Measurements from ENCODE around the gene TYSND1. TPM values are rescaled to one million over a fixed set of nuclear protein-coding genes. Genes with fewer than 3 reads are reported as not detected.
"Not testable (repeated sequence)": the region's sequence is repeated elsewhere in the genome, so short reads cannot be mapped to it uniquely, and the experiment has no call there.

The TYSND1 gene
- total and polyA plus RNA-seq, 2 donors from 2014 or later = 12.9 to 13.8 TPM

GRCh38 chr10:70186090-70186489, 39.6 kb upstream of the TYSND1 start:
- Histone ChIP-seq H3K27me3 (ENCODE audit: control insufficient read depth, insufficient read depth, low read length) (no peaks in the 10 kb centered on the region), H3K9me3 (ENCODE audit: control insufficient read depth in 2 of 3, insufficient read depth in 1 of 3, low read length in 3 of 3) (no peaks in the 10 kb centered on the region), H3K4me1 (ENCODE audit: control insufficient read depth in 2 of 3, insufficient read depth in 2 of 3, low read depth in 1 of 3, low read length in 3 of 3) (no peaks in the 10 kb centered on the region), H3K27ac (ENCODE audit: low read depth in 2 of 2, low read length in 2 of 2) (no peak overlapping the region), H3K9ac (ENCODE audit: low read length in 3 of 3) (no peak overlapping the region), H3K4me3 (ENCODE audit: low read length in 3 of 3) (no peak overlapping the region), H3K36me3 (ENCODE audit: control insufficient read depth in 2 of 3, insufficient read depth in 3 of 3, low read length in 3 of 3) (no peaks in the 10 kb centered on the region)
- FAIRE-seq (no peak), DNase-seq (no peak)
- TF ChIP-seq CTCF (IDR thresholded peaks at IDR 0.05; ENCODE audit: borderline replicate concordance, extremely low read depth, insufficient read depth) = no peak
- intact Hi-C loops (cut with DNase I) = no loop called here

DNA sequence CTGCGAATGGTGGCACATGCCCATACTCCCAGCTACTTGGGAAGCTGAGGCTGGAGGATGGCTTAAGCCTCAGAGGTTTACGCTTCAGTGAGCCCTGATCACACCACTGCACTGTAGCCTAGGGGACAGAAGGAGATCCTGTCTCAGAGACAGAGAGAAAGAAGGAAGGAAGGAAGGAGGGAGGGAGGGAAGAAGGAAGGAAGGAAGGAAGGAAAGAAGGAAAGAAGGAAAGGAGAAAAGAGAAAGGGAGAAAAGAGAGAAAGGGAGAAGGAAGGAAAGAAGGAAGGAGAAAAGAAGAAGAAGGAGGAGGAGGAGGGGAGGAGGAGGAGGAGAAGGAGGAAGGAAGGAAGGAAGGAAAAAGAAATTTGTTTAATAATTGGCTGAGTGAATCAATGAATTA, 36.8 kb upstream of the TYSND1 start:
- Histone ChIP-seq H3K9ac (ENCODE audit: low read length in 3 of 3) (no peak overlapping the region), H3K27ac (ENCODE audit: low read depth in 2 of 2, low read length in 2 of 2) (no peak overlapping the region), H3K9me3 (ENCODE audit: control insufficient read depth in 2 of 3, insufficient read depth in 1 of 3, low read length in 3 of 3) (no peaks in the 10 kb centered on the region), H3K36me3 (ENCODE audit: control insufficient read depth in 2 of 3, insufficient read depth in 3 of 3, low read length in 3 of 3) (no peaks in the 10 kb centered on the region), H3K27me3 (ENCODE audit: control insufficient read depth, insufficient read depth, low read length) (no peaks in the 10 kb centered on the region), H3K4me1 (ENCODE audit: control insufficient read depth in 2 of 3, insufficient read depth in 2 of 3, low read depth in 1 of 3, low read length in 3 of 3) (no peaks in the 10 kb centered on the region), H3K4me3 (ENCODE audit: low read length in 3 of 3) (no peak overlapping the region)
- FAIRE-seq (no peak), DNase-seq (no peak)
- intact Hi-C loops (cut with DNase I) = no loop called here
- TF ChIP-seq CTCF (IDR thresholded peaks at IDR 0.05; ENCODE audit: borderline replicate concordance, extremely low read depth, insufficient read depth) = no peak

DNA sequence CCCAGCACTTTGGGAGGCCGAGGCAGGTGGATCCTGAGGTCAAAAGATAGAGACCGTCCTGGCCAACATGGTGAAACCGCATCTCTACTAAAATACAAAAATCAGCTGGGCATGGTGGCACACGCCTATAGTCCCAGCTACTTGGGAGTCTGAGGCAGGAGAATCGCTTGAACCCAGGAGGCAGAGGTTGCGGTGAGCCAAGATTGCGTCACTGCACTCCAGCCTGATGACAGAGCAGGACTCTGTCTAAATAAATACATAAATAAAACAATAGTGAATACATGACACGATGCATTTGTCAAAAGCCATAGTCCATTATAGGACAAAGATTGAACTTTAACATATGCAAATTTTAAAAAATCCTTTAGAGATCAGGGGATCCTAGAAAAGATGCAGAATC, 32.7 kb upstream of the TYSND1 start:
- DNase-seq; H3K36me3 ChIP-seq (ENCODE audit: control insufficient read depth in 2 of 3, insufficient read depth in 3 of 3, low read length in 3 of 3); H3K4me3 ChIP-seq (ENCODE audit: low read length in 3 of 3); H3K27me3 ChIP-seq (ENCODE audit: control insufficient read depth, insufficient read depth, low read length); FAIRE-seq; H3K9ac ChIP-seq (ENCODE audit: low read length in 3 of 3); H3K27ac ChIP-seq (ENCODE audit: low read depth in 2 of 2, low read length in 2 of 2); H3K4me1 ChIP-seq (ENCODE audit: control insufficient read depth in 2 of 3, insufficient read depth in 2 of 3, low read depth in 1 of 3, low read length in 3 of 3); intact Hi-C loops (cut with DNase I); H3K9me3 ChIP-seq (ENCODE audit: control insufficient read depth in 2 of 3, insufficient read depth in 1 of 3, low read length in 3 of 3): not testable (repeated sequence)

DNA sequence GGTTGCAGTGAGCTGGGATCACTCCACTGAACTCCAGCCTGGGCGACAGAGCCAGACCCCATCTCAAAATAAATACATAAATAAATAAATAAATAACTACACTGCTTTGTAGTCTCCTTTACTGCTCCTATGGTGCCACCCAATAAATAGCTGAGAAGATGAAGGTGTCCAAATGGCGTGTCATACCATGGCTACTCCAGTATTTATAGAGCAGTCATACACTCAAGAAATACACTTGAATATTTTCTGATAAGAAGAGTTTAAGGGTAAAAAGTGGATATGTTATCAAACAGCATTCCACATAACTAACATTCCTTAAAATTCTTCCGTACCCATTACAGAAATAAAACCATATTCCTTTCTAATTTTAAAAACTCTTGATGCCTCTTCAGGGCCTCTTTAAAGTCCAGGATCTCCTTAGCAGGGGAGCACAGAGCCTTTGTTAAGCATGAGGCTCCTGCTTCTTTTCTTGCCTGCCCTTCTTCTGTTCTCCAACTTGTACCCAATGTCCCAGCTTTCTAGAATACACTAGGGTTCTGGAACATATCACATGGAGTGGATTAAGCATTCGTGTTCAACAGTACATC, 31.7 kb upstream of the TYSND1 start:
- Histone ChIP-seq H3K9ac (ENCODE audit: low read length in 3 of 3) (no peak overlapping the region), H3K4me1 (ENCODE audit: control insufficient read depth in 2 of 3, insufficient read depth in 2 of 3, low read depth in 1 of 3, low read length in 3 of 3) (peaks cover 0 to 4% (median 0%) of the 10 kb centered on the region in 3 donors), H3K27ac (ENCODE audit: low read depth in 2 of 2, low read length in 2 of 2) (no peak overlapping the region), H3K4me3 (ENCODE audit: low read length in 3 of 3) (no peak overlapping the region), H3K36me3 (ENCODE audit: control insufficient read depth in 2 of 3, insufficient read depth in 3 of 3, low read length in 3 of 3) (no peaks in the 10 kb centered on the region), H3K27me3 (ENCODE audit: control insufficient read depth, insufficient read depth, low read length) (no peaks in the 10 kb centered on the region), H3K9me3 (ENCODE audit: control insufficient read depth in 2 of 3, insufficient read depth in 1 of 3, low read length in 3 of 3) (no peaks in the 10 kb centered on the region)
- intact Hi-C loops (cut with DNase I) = no loop called here
- DNase-seq = no peak
- no peak for TF ChIP-seq CTCF (IDR thresholded peaks at IDR 0.05; ENCODE audit: borderline replicate concordance, extremely low read depth, insufficient read depth)
- FAIRE-seq = no peak
